ENCODE results near the gene SP1.
"Not testable (repeated sequence)": the region's sequence is repeated elsewhere in the genome, so short reads cannot be mapped to it uniquely, and the experiment has no call there.

Gene SP1

DNA sequence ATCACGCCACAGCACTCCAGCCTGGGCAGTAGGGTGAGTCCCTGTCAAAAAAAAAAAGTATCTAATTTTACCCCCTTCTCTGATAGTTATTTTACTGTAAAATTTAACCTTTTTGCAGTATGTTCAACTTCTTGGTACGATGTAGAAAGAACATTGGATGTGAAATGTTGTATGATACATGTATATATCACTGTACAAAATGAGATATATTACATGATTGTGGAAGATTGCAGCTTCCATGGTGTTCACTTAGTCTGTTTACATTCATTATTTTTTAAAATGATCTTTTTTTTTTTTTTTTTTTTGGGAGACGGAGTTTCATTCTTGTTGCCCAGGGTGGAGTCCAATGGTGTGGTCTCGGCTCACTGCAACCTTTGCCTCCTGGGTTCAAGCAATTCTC lies 9.0 kb downstream of the SP1 start:
- H3K9ac ChIP-seq (ENCODE audit: insufficient read length, low read depth): no peak overlapping the region
- H3K27me3 ChIP-seq (ENCODE audit: insufficient read depth, insufficient read length): no peaks in the 10 kb centered on the region
- no peak overlapping the region for H3K4me3 ChIP-seq (ENCODE audit: insufficient read length, low read depth)
- DNase-seq (ENCODE audit: low read depth, low spot score): no peak
- H3K9me3 ChIP-seq (ENCODE audit: insufficient read depth, low read length): no peaks in the 10 kb centered on the region
- H3K4me1 ChIP-seq (ENCODE audit: insufficient read depth, insufficient read length): no peaks in the 10 kb centered on the region
- TF ChIP-seq ZNF274 (IDR thresholded peaks at IDR 0.05; ENCODE audit: low read depth, low read length): no peak
- TF ChIP-seq YY1 (IDR thresholded peaks at IDR 0.05; ENCODE audit: insufficient read depth, insufficient read length): no peak
- no peak for TF ChIP-seq SUZ12 (IDR thresholded peaks at IDR 0.05; ENCODE audit: extremely low read depth, insufficient read depth, insufficient read length)
- H3K36me3 ChIP-seq (ENCODE audit: insufficient read depth, insufficient read length, low read length): peaks cover 41% of the 10 kb centered on the region

DNA sequence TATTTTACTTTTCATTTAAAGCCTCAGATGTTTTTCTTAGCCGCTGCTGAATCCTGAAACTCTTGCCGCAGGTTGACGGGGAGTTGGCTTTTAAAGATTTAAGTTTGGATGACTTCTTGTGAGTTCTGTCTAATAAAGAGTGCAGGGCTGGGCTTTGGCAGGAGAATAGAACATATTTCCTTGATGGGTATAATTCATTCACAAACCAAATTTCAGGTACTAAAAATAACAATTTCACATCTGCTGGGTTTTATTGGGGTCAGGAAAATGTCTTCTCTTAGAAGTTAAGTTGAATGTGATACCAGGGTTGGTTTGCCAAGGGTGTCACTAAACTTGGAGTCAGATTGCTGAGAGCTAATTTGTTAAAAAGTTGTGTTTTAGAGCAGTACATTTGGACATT lies 9.7 kb downstream of the SP1 start:
- Histone ChIP-seq H3K4me1 (ENCODE audit: insufficient read depth, insufficient read length) (no peaks in the 10 kb centered on the region), H3K4me3 (ENCODE audit: insufficient read length, low read depth) (no peak overlapping the region), H3K36me3 (ENCODE audit: insufficient read depth, insufficient read length, low read length) (peaks cover 36% of the 10 kb centered on the region), H3K9me3 (ENCODE audit: insufficient read depth, low read length) (no peaks in the 10 kb centered on the region), H3K9ac (ENCODE audit: insufficient read length, low read depth) (no peak overlapping the region), H3K27me3 (ENCODE audit: insufficient read depth, insufficient read length) (no peaks in the 10 kb centered on the region)
- DNase-seq (ENCODE audit: low read depth, low spot score): no peak
- no peak for TF ChIP-seq ZNF274 (IDR thresholded peaks at IDR 0.05; ENCODE audit: low read depth, low read length)

DNA sequence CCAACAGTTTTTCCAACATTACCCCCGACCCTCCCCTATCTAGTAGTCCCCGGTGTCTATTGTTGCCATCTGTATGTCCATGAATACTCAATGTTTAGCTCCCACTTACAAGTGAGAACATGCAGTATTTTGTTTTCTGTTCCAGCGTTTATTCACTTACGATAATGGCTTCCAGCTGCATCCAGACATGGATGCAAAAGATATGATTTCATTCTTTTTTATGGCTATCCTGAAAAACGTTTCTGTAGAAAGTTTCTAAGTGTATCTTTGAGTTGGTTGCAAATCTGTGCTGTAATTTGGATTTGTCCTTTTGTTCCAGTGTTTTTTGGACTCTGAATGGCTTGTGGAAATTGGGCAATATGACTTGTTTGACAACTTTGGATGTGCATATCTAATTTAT lies 11.7 kb downstream of the SP1 start:
- DNase-seq (ENCODE audit: low read depth, low spot score): no peak
- TF ChIP-seq YY1 (IDR thresholded peaks at IDR 0.05; ENCODE audit: insufficient read depth, insufficient read length) (no peak), SUZ12 (IDR thresholded peaks at IDR 0.05; ENCODE audit: extremely low read depth, insufficient read depth, insufficient read length) (no peak), ZNF274 (IDR thresholded peaks at IDR 0.05; ENCODE audit: low read depth, low read length) (no peak)
- Histone ChIP-seq H3K4me3 (ENCODE audit: insufficient read length, low read depth) (no peak overlapping the region), H3K4me1 (ENCODE audit: insufficient read depth, insufficient read length) (no peaks in the 10 kb centered on the region), H3K9ac (ENCODE audit: insufficient read length, low read depth) (no peak overlapping the region), H3K36me3 (ENCODE audit: insufficient read depth, insufficient read length, low read length) (peaks cover 35% of the 10 kb centered on the region), H3K27me3 (ENCODE audit: insufficient read depth, insufficient read length) (no peaks in the 10 kb centered on the region), H3K9me3 (ENCODE audit: insufficient read depth, low read length) (no peaks in the 10 kb centered on the region)

DNA sequence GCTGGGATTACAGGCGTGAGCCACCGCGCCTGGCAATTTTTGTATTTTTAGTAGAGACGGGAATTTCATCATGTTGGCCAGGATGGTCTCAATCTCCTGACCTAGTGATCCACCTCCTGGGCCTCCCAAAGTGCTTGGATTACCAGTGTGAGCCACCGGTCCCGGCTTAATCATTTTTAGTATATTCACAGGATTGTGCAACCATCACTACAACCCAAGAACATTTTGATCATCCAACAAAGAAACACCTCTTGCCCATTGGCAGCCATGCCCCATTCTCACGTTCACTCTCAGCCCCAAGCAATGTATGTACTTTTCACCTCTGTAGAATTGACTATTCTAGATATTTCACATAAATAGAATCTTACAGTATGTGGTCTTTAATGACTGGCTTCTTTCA lies 19.9 kb downstream of the SP1 start:
- no peaks in the 10 kb centered on the region for H3K9me3 ChIP-seq (ENCODE audit: insufficient read depth, low read length)
- peaks cover 18% of the 10 kb centered on the region for H3K36me3 ChIP-seq (ENCODE audit: insufficient read depth, insufficient read length, low read length)
- no peaks in the 10 kb centered on the region for H3K27me3 ChIP-seq (ENCODE audit: insufficient read depth, insufficient read length)
- H3K9ac ChIP-seq (ENCODE audit: insufficient read length, low read depth): no peak overlapping the region
- H3K4me3 ChIP-seq (ENCODE audit: insufficient read length, low read depth): no peak overlapping the region
- TF ChIP-seq YY1 (IDR thresholded peaks at IDR 0.05; ENCODE audit: insufficient read depth, insufficient read length) (no peak), SUZ12 (IDR thresholded peaks at IDR 0.05; ENCODE audit: extremely low read depth, insufficient read depth, insufficient read length) (no peak), ZNF274 (IDR thresholded peaks at IDR 0.05; ENCODE audit: low read depth, low read length) (no peak)
- no peak for DNase-seq (ENCODE audit: low read depth, low spot score)
- no peaks in the 10 kb centered on the region for H3K4me1 ChIP-seq (ENCODE audit: insufficient read depth, insufficient read length)

DNA sequence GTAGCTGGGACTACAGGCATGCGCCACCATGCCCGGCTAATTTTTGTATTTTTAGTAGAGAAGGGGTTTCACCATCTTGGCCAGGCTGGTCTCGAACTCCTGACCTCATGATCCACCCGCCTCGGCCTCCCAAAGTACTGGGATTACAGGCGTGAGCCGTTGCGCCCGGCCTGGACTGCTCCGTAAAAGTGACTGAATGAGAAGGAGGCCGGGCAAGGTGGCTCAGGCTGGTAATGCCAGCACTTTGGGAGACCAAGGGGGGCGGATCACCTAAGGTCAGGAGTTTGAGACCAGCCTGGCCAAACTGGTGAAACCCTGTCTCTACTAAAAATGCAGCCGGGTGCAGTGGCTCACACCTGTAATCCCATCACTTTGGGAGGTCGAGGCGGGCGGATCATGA lies 22.4 kb downstream of the SP1 start:
- peaks cover 26% of the 10 kb centered on the region for H3K36me3 ChIP-seq (ENCODE audit: insufficient read depth, insufficient read length, low read length)
- H3K9ac ChIP-seq (ENCODE audit: insufficient read length, low read depth); H3K4me3 ChIP-seq (ENCODE audit: insufficient read length, low read depth); H3K4me1 ChIP-seq (ENCODE audit: insufficient read depth, insufficient read length); H3K9me3 ChIP-seq (ENCODE audit: insufficient read depth, low read length); H3K27me3 ChIP-seq (ENCODE audit: insufficient read depth, insufficient read length); DNase-seq (ENCODE audit: low read depth, low spot score): not testable (repeated sequence)

DNA sequence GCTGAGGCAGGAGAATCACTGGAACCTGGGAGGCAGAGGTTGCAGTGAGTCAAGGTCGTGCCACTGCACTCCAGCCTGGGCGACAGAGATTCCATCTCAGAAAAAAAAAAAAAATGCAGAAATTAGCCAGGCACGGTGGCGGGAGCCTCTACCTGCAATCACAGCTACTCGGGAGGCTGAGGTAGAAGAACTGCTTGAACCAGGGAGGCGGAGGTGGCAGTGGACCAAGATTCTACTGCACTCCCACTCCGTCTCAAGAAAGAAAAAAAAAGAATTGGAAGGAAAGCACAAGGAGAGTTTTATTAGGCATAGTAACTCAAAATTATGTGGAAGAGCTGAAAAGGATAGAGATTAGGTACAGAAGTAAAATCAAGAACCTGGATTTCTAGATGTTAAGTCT lies 22.9 kb downstream of the SP1 start:
- Histone ChIP-seq H3K4me3 (ENCODE audit: insufficient read length, low read depth) (no peak overlapping the region), H3K4me1 (ENCODE audit: insufficient read depth, insufficient read length) (no peaks in the 10 kb centered on the region), H3K9me3 (ENCODE audit: insufficient read depth, low read length) (no peaks in the 10 kb centered on the region), H3K27me3 (ENCODE audit: insufficient read depth, insufficient read length) (no peaks in the 10 kb centered on the region), H3K36me3 (ENCODE audit: insufficient read depth, insufficient read length, low read length) (peaks cover 26% of the 10 kb centered on the region), H3K9ac (ENCODE audit: insufficient read length, low read depth) (no peak overlapping the region)
- no peak for DNase-seq (ENCODE audit: low read depth, low spot score)
- TF ChIP-seq ZNF274 (IDR thresholded peaks at IDR 0.05; ENCODE audit: low read depth, low read length): no peak
- TF ChIP-seq YY1 (IDR thresholded peaks at IDR 0.05; ENCODE audit: insufficient read depth, insufficient read length): no peak
- TF ChIP-seq SUZ12 (IDR thresholded peaks at IDR 0.05; ENCODE audit: extremely low read depth, insufficient read depth, insufficient read length): no peak

DNA sequence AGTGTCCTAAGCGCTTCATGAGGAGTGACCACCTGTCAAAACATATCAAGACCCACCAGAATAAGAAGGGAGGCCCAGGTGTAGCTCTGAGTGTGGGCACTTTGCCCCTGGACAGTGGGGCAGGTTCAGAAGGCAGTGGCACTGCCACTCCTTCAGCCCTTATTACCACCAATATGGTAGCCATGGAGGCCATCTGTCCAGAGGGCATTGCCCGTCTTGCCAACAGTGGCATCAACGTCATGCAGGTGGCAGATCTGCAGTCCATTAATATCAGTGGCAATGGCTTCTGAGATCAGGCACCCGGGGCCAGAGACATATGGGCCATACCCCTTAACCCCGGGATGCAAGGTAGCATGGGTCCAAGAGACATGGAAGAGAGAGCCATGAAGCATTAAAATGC lies 31.0 kb downstream of the SP1 start:
- peaks cover 5% of the 10 kb centered on the region for H3K4me1 ChIP-seq (ENCODE audit: insufficient read depth, insufficient read length)
- TF ChIP-seq ZNF274 (IDR thresholded peaks at IDR 0.05; ENCODE audit: low read depth, low read length): no peak
- no peak for TF ChIP-seq SUZ12 (IDR thresholded peaks at IDR 0.05; ENCODE audit: extremely low read depth, insufficient read depth, insufficient read length)
- TF ChIP-seq YY1 (IDR thresholded peaks at IDR 0.05; ENCODE audit: insufficient read depth, insufficient read length): no peak
- no peak overlapping the region for H3K9ac ChIP-seq (ENCODE audit: insufficient read length, low read depth)
- peaks cover 64% of the 10 kb centered on the region for H3K36me3 ChIP-seq (ENCODE audit: insufficient read depth, insufficient read length, low read length)
- no peaks in the 10 kb centered on the region for H3K9me3 ChIP-seq (ENCODE audit: insufficient read depth, low read length)
- H3K4me3 ChIP-seq (ENCODE audit: insufficient read length, low read depth): no peak overlapping the region
- no peak for DNase-seq (ENCODE audit: low read depth, low spot score)
- no peaks in the 10 kb centered on the region for H3K27me3 ChIP-seq (ENCODE audit: insufficient read depth, insufficient read length)

DNA sequence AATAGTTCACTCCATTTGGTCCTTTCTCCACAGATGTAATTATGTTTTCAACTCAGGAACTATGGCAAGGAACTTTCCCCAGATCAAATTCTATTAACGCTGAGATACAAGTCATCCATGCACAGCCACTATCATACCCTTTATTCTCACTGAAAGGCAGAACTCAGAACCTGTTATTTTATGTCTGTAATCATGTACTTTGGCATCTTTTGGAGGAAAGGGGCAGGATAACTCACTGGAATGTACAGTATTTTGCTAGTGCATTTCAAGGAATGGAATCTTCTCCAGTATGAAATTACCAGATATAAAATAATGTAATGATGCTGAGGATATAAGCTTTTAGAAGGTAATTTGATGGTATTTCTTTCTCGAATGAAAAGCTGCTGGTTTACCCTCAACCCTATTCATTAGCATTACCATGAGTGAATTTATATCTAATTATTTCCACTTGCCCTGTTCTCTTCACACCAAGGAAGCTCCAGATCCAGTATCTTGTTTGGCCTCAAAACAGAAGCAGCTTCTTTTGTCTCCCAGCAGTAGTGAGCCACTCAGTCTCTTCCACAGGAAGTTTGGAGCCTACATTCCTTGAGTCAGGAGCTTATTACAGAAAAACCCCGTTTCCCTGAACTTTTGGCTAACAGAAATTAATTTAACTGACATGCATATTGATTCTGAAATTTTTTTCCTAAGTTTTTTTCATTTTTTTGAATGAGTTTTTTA lies 33.7 kb downstream of the SP1 start:
- Histone ChIP-seq H3K9ac (ENCODE audit: insufficient read length, low read depth) (no peak overlapping the region), H3K4me3 (ENCODE audit: insufficient read length, low read depth) (no peak overlapping the region), H3K4me1 (ENCODE audit: insufficient read depth, insufficient read length) (peaks cover 5% of the 10 kb centered on the region), H3K9me3 (ENCODE audit: insufficient read depth, low read length) (no peaks in the 10 kb centered on the region), H3K36me3 (ENCODE audit: insufficient read depth, insufficient read length, low read length) (peaks cover 48% of the 10 kb centered on the region), H3K27me3 (ENCODE audit: insufficient read depth, insufficient read length) (no peaks in the 10 kb centered on the region)
- TF ChIP-seq SUZ12 (IDR thresholded peaks at IDR 0.05; ENCODE audit: extremely low read depth, insufficient read depth, insufficient read length): no peak
- no peak for TF ChIP-seq ZNF274 (IDR thresholded peaks at IDR 0.05; ENCODE audit: low read depth, low read length)
- no peak for TF ChIP-seq YY1 (IDR thresholded peaks at IDR 0.05; ENCODE audit: insufficient read depth, insufficient read length)
- DNase-seq (ENCODE audit: low read depth, low spot score): no peak

Data from NT2/D1 (cell line).